NB4 (cell line): ENCODE results near the gene KLHL34.

Experiments
- DNase-seq: peaks from one replicate; pipeline ENCODE4 v3.0.0; 2010; ENCODE audit warnings: low read depth
- H3K4me3 ChIP-seq: one replicate; pipeline ENCODE4 v1.5.1; 2011; ENCODE audit warnings: mild to moderate bottlenecking, low read depth, low read length, moderate library complexity
- MAX ChIP-seq: IDR thresholded peaks from 2 replicates; pipeline ENCODE4 v1.6.1; 2011; ENCODE audit warnings: low read depth, low read length
- MYC ChIP-seq: IDR thresholded peaks from 2 replicates; pipeline ENCODE4 v1.6.1; 2011; ENCODE audit warnings: low read depth, low read length
- POLR2A ChIP-seq: IDR thresholded peaks from 2 replicates; pipeline ENCODE4 v1.6.1; 2011; ENCODE audit warnings: mild to moderate bottlenecking; ENCODE audit not compliant: insufficient read length; ENCODE audit errors: extremely low read depth
- TF ChIP-seq, protein P1 (sequence below): IDR thresholded peaks from one replicate; pipeline ENCODE4 v1.5.1; 2012; ENCODE audit warnings: low read depth, low read length

KLHL34 gene

GRCh38 chrX:21698272-21698671, 40.1 kb upstream of the KLHL34 start:
- no peak overlapping the region for H3K4me3 ChIP-seq
- TF ChIP-seq MAX (no peak), MYC (no peak), POLR2A (no peak)
- TF ChIP-seq, protein P1, sequence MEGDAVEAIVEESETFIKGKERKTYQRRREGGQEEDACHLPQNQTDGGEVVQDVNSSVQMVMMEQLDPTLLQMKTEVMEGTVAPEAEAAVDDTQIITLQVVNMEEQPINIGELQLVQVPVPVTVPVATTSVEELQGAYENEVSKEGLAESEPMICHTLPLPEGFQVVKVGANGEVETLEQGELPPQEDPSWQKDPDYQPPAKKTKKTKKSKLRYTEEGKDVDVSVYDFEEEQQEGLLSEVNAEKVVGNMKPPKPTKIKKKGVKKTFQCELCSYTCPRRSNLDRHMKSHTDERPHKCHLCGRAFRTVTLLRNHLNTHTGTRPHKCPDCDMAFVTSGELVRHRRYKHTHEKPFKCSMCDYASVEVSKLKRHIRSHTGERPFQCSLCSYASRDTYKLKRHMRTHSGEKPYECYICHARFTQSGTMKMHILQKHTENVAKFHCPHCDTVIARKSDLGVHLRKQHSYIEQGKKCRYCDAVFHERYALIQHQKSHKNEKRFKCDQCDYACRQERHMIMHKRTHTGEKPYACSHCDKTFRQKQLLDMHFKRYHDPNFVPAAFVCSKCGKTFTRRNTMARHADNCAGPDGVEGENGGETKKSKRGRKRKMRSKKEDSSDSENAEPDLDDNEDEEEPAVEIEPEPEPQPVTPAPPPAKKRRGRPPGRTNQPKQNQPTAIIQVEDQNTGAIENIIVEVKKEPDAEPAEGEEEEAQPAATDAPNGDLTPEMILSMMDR, result no peak
- DNase-seq, result peak; percentile 0

DNA sequence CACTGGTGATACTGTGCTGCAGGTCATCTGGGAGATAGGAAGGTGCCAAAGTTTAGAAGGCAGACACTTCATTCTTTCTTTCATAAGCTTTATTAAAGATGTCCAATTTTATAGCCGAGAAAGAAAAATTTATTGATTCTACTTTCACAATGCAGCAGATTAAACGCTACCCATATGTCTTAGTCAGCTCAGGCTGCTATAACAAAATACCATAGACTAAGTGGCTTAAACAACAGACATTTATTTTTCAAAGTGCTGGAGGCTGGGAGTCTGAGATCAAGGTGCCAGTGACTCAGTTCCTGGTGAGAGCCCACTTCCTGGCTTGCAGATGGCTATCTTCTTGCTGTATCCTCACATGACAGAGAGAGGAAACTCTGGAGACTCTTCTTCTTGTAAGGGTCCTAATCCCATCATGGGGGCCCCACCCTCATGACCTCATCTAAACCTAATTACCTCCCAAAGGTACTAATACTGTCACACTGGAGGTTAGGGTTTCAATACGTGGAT, 33.4 kb upstream of the KLHL34 start:
- H3K4me3 ChIP-seq, result no peak overlapping the region
- TF ChIP-seq, protein P1, result no peak
- no peak for TF ChIP-seq POLR2A
- TF ChIP-seq MAX, result no peak
- no peak for TF ChIP-seq MYC
- peak; percentile 9 for DNase-seq

GRCh38 chrX:21683941-21684340, 25.8 kb upstream of the KLHL34 start:
- H3K4me3 ChIP-seq, result no peak overlapping the region
- TF ChIP-seq, protein P1, result no peak
- TF ChIP-seq MYC, result no peak
- DNase-seq, result no peak

GRCh38 chrX:21678048-21678612, 20.0 kb upstream of the KLHL34 start:
- no peak for DNase-seq
- H3K4me3 ChIP-seq, result no peak overlapping the region
- TF ChIP-seq, protein P1, result no peak
- TF ChIP-seq MAX (no peak), MYC (no peak)

DNA sequence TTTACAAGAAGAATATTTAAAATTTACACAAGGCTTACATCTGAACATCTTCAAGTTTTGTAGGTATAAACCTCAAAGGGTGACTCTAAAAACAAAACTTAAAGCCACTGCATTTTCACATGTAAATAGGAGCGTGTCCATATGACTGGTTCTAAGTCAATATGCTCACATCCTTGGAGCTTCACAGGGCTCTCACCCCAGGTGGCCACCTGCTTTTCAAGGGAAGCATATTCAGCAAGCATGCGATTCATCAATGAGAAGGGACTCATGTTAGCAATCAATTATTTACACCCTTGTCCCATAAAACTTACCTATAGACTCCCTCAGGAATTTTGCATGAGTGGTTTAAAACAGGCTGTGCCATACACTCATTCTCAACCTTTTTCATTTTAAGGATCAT, 17.8 kb upstream of the KLHL34 start:
- no peak overlapping the region for H3K4me3 ChIP-seq
- TF ChIP-seq POLR2A (no peak), MAX (no peak), MYC (no peak)
- TF ChIP-seq, protein P1, result no peak
- no peak for DNase-seq

GRCh38 chrX:21674430-21675186, 16.5 kb upstream of the KLHL34 start:
- TF ChIP-seq MAX (no peak), POLR2A (no peak), MYC (no peak)
- TF ChIP-seq, protein P1, result no peak
- no peak overlapping the region for H3K4me3 ChIP-seq

More at GRCh38 chrX:21674430-21675186, 16.5 kb upstream of the KLHL34 start:
- DNase-seq, result no peak
